GM03348 (cell line): ENCODE data around the gene TSPAN15.
A peak's percentile ranks its signal among the peaks of the same experiment; 100 is the strongest.
"Not testable (repeated sequence)": the region's sequence is repeated elsewhere in the genome, so short reads cannot be mapped to it uniquely, and the experiment has no call there.

Source experiments
- DNase-seq: peaks from one replicate; pipeline ENCODE4 v3.0.0; 2012; ENCODE audit warnings: low spot score

Gene TSPAN15

DNA sequence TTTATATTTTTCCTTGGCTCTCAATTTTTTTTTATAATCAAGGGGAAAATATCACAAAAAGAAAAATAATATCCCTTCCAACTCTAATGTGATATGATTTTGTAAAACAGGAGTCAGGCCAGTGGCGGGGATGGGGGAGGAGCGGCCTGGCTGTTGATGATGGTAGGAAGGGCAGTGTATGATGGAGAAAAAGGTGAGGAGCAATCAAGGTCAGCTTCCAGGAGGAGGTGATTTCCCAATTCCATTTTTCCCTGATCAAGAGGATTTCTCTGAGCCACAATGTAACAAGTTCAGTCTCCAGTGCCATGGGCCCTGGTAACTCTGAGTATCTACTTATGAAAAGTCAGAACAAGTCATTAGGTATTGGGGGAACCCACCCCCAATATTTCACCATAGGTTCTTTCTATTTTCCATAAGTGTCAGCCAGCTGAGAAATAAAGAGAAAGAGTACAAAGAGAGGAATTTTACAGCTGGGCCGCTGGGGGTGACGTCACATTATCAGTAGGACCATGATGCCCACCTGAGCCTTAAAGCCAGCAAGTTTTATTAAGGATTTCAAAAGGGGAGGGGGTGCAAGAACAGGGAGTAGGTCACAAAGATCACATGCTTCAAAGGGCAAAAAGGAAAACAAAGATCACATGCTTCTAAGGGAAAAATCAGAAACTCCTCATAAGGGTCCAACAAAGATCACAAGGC lies 37.0 kb downstream of the TSPAN15 start:
- DNase-seq = not testable (repeated sequence)

DNA sequence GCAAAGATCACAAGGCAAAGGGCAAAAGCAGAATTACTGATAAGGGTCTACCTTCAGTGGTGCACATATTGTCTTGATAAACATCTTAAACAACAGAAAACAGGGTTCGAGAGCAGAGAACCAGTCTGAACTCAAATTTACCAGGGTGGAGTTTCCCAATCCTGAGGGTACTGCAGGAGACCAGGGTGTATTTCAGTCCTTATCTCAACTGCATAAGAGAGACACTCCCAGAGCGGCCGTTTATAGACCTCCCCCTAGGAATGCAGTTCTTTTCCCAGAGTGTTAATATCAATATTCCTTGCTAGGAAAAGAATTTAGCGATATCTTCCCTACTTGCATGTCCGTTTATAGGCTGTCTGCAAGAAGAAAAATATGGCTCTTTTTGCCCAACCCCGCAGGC lies 37.6 kb downstream of the TSPAN15 start:
- not testable (repeated sequence) for DNase-seq

DNA sequence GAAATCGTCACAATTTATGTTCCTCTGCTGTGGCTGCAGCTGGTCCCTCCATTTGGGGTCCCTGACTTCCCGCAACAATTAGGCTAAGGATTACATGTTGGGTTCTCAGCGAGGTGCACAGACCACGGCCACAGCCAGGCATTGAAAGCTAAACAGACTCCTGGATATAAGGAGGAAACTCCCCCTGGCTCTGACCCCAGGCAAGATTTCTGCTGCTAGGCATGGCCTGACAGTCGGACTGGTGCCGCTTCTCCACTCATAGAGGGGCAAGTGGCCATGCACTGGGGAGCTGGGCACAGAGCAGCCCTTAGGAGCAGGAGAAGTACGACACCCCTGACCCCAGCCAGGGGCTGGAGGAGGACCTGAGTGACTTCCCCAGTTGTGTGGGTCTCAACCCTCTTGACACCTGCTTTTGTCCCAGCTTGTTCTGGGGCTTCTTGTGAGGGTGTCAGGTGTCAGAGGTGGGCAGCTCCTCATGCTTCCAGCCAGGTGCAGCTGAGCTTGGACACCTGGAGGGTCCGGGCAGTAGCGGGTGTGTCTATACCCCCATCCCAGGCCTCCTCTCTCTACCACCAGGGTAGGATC lies 38.3 kb downstream of the TSPAN15 start:
- no peak for DNase-seq

DNA sequence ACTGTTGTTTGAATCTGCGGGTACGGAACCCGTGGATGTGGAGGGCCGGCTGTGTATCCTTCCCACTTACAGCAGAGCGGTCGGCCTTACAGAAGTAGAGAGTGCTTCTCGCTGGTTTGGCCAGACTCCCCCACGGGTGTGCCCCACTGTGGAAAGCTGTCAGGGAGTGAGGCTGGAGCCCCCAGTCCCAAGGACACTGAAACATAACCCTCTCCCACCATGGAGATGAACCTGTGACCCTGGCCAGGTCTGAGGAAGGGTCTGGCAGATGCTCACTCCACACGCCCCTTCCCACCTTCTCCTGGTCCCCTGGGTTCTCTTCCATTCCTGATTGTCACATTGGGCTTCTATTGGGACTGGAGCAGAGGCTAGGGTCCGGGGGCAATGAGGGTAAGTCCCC lies 39.6 kb downstream of the TSPAN15 start:
- no peak for DNase-seq

DNA sequence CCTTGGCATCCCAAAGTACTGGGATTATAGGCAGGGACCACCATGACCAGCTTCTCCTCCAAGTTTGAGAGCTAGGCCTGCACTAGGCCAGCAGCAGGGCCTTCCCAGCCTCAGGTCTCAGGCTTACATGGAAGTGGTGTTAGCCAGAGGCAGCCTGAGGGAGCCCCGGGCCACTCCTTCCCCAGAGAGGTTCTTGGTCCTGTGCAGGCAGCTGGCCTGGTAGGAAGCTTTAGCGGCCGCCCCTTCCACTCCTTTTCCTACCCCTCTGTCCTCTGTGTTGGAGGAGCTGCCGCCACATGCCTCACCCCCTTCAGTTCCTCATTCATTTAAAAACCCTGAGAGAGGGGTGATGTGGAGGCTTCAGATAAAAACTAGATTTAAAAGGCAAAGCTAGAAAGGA lies 40.3 kb downstream of the TSPAN15 start:
- DNase-seq = no peak

DNA sequence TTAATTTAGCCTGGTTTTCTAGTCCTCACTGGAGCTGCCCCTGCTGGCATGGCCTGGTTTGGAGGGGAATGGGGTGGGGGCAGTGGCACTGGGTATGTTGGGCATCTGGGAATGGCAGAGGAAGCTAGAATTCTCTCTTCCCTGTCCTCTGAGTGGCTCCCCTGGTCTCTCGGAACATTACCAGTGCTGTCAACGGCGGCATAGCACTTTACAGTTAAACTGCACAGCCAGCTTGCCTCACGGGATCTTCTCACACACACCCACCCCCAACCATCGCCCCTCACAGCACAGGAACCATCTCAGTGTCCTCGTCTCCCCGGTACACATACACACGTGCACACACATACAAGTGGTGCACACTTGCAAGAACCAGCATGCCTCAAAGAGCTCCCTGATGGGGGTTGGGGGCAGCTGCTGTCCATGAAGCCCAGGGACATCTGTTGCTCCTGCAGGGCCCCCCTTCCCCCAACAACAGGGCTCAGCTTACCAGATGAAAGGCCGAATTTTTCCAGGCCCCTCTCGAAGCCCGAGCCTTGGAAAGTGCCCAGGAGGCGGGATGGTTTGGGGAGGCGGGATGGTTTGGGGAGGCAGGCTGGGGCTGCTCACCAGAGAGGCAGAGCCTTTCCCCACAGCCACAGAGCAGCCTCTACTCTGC lies 41.0 kb downstream of the TSPAN15 start:
- no peak for DNase-seq

DNA sequence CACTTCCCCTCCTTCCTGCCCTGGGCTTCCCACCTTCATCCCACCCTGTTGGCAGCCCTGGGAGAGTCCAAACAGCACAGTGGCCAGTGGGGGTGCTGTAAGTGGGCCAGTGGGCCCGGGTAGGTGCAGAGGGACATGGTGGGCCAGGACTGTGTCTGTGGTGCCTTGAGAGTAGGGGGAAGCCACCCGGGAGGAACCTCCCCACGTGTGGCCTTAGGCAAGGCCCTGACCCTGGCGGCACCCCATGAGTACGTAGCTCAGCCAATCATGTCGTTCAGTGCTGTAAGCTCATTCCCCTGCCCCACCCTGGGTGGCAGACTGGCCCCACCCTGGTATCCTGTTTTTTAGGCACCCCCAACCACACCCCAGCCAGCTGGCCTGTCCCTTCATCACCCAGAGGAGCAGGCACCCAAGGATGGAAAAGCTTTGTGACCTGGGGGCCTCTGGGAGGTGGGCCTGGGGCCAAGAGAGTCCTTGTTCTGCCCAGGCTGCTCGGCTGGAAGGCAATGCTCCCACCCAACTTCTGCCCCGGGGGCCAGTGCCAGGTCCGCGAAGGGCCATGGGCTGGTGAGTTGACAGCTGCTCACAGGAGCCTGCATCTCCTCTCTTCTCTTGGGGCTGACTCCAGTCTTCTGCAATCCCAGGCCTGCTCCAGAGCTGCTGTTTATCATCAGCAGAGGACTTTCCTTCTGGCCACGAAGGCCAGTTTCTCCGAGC lies 41.6 kb downstream of the TSPAN15 start:
- DNase-seq = no peak

DNA sequence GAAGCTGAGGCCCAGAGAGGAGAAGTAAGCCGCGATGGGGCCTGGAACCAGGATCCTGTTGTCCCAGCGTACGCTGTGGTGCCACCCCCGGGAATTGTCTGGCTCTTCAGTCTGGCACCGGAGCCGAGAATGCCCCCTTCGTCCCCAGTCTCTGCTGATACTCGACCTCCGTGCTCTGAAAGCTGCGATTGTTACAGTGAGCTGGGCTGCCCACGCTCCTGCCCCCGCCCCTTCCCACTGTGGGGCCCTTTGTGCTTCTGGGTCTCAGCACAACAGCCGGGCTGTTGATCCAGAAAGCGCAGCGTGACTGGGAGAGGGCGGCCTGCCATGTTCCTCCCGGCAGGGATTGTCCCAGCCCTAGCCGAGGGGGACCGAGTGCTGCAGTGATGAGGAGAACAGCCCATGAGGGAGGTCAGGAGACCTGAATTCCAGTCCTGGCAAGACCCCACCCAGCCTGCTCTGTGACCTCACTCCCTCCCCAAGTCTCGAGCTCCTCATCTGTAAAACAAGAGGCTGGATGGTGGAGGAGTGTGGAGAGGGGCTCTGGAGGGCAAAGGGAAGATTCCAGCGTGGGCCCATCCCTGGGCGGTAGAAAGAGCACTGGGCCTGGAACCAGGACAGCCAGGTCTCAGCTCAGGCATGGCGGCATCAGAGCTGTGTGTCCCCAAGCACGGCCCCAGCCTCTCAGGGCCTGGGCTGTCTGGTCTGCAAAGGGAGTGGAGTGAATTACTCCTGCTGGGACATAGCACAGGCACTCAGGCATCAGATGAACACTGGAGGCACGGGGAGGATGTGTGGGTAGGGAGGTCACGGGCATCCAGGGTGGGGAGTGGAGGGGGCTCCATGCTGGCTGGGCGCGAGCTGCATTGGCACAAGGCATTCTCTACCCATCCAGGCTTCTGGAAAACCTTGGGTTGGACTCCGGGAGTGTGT lies 43.6 kb downstream of the TSPAN15 start:
- no peak for DNase-seq

DNA sequence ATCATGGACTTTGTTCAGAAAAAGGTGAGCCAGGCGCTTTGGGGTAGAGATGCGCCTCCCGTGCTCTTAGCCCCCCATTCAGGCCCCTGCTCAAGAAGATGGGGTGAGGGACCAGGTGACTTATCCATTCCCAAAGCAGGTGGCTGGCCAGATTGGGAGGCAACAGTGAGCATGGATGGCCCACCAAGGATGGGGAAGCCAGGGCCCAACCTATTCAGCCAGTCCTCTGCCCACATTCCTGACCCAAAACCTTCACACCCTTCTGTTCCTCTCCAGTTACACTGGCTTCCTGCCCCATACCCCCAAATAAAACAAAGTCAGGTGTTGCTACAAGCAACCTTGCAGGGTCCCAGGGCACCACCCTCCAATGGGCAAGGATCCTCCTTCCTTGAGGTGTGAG lies 44.4 kb downstream of the TSPAN15 start:
- DNase-seq = no peak

DNA sequence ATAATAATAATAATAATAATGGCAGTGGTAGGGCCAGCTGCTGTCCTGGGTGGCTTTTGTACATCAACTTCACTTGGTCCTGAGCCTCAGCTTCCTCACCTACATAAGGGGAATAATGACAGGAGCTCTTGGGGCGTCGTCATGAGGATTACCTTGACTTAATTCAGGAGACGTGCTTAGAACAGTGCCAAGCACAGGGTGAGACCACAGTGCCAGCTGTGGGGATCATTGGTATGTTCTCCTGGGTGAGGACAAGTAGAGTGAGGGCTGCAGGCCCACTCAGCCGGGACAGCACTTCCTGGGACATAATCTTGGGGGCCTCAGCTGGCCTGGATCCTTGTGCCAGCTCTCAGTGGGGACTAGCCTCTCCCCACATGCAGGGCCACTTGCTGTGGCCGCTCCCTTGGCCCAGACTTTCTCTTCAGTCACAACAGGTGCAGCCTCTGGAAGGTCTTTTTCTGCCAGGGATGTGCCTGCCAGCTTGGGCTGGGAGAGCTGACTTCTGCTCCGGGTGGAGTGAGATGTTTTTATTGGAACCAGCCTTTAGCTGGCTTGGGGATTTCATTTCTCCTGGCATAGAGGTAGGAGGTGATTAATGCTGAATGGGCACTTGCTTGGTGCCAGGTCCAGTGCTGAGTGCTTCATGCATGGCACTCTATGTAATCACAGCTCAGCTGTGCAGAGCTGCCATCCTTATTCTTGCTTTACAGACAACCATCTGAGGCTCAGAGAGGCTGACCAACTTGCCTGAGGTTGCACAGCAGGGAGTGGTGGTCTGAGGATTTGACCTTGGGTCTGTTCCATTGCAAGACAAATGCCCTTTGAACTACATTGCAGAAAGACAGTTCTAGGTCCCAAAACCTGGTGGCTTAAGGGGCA lies 45.3 kb downstream of the TSPAN15 start:
- no peak for DNase-seq

DNA sequence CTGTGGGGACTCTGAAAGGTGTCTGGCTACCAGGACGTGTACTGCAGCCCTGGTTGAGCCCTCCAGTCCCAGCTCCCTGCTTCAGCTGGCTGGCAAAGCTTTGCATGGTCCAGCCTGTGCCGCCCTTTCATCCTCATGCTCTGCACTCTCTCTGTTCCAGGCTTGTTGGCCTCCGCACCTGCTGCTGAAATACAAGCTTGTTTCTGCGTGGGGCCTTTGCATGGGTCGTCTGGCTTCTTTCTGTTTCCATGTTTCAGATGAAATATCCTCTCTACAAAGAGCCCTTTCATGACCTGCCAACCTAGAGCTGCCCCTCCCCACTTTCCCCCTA lies 45.9 kb downstream of the TSPAN15 start:
- no peak for DNase-seq

DNA sequence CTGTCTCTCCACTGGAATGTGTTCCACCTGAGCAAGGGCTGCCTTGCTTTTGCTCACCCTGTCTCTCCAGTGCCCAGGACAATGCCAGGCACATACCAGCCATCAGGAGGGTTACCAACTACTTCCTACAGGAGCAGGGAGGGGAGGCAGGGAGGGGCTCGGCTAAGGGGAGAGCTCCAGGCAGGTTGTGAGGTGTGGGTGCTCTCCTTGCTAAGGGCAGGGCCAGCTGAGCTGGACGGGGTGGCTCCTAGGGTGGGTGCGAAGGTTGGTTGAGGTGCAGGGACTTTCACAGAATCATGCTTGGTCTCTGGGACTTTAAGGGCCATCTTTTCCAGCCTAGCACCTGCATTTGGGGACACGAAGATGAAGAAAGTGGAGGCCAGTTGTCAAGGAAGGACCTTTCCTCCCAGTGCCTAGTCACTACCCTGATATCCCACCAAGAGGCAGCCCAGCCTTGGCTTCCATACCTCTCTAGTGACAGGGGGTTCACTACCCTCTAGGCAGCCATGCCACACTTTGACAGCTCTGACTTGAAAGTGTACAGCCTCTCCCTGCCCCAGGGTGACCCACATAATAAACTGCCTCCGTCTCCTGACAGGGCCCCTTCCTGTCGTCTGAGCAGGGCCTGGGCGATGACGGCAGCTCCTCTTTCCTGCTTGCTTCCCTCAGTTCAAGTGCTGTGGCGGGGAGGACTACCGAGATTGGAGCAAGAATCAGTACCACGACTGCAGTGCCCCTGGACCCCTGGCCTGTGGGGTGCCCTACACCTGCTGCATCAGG lies 46.5 kb downstream of the TSPAN15 start:
- no peak for DNase-seq

DNA sequence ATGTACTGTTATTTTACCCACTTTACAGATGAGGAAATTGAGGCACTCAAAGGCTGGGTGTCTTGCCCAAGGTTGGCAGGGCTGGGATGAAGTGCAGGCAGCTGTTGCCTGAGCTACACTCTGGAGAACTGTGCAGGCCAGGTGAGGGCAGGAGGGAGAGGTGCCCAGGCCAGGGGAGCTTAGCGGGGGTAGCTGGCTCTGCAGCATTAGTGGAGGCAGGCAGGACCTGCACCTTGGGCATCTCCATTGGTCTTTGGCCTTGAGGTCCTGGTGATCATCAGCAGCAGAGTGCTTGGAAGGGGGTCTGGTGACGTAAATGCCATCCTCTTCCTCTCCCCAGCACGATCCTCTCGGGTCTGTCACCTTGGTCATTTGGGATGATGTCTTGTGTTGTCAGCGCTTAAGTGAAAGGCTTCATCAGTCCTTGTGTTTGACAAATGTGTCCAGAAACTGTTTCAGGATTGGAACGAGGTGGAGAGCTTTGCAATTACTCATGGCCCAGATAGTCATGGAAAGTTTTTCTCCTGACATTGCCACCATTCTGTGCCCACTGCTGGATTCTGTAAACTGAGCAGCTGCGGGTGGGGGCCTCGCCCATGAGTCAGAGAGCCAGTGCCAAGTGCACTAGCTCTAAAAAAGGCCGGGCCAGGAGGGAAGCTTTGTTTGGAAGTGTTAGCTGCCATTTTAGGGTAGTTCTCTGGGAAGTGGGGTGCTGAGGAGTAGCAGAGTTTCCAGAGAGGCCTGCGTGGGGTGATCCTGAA lies 47.6 kb downstream of the TSPAN15 start:
- peak; percentile 39 for DNase-seq

DNA sequence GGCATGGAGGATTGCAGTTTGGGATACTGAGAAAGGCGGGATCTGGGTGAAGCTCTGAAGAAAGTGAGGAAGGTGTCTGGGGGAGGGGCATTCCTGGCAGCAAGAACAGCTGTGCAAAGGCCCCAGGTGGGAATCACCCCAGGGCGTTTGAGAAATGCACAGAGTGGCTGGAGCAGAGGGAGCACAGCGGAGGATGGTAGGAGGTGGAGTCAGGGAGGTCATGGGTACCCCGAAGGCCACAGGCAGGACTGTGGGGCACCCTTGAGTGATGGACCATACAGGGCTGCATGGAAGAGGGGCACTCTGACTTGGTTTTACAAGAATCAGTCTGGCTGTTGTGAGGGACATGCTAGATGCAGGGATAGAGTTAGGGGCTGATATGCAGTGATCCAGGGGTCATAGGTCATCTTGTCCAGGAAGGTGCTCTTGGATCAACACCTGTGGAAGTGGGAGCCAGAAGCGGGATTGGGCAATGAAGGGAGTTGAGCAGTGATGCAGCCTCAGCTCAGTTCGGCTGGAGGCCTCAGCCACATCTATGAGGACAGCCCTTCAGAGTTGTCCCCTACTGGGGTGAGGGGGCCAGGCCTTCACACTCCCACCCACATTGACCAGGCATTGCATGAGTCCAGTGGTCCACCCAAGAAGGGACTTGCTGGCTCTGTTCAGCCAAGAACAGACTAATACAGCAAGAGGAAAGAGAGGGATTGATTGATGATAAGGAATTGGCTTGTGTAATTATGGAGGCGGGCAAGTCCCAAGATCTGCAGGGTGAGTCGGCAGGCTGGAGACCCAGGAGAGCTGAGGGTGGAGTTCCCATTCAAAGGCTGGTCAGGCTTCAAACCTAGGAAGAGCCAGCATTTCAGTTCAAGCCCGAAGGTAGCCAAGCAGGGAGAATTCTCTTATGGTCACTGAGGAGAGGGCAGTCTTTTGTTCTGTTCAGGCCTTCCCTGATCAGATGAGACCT lies 48.7 kb downstream of the TSPAN15 start:
- DNase-seq = no peak

DNA sequence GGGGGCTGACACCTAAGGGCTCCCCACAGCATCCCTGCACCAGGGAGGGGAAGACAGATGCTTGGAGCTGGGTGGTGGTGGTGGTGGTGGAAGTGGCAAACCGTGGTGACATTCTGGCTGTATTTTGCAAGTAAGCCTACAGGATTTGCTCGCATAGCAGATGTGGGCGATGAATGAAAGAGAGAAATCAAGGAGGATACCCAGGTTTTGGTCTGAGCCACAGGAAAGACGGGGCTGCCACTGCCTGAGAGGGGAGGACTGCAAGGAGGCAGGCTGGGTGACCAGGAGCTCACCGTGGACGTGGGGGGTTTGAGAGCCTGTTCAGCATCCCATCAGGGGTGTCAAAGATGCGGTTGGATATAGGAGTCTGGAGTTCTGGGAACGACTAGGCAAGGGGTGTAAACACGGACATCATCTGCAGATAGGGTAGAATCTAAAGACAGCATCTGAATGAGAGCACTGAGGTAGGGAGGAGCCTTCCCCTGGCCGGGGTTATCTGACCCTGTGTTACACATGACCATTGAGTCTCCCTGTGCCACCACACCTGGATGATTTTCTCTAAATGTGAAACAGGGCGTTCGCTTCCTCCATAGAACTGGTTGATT lies 49.7 kb downstream of the TSPAN15 start:
- no peak for DNase-seq

DNA sequence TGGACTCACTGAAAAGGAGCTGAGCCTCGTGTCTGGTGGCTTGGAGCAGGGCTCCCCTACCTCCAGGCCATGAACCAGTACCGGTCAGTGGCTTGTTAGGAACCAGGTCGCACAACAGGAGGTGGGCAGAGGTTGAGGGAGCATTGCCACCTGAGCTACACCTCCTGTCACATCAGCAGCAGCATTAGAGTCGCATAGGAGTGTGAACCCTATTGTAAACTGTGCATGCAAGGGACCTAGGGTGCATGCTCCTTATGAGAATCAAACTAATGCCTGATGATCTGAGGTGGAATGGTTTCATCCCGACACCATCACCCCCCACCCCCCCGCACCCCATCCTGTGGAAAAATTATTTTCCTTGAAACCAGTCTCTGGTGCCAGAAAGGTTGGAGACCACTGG lies 50.4 kb downstream of the TSPAN15 start:
- no peak for DNase-seq

DNA sequence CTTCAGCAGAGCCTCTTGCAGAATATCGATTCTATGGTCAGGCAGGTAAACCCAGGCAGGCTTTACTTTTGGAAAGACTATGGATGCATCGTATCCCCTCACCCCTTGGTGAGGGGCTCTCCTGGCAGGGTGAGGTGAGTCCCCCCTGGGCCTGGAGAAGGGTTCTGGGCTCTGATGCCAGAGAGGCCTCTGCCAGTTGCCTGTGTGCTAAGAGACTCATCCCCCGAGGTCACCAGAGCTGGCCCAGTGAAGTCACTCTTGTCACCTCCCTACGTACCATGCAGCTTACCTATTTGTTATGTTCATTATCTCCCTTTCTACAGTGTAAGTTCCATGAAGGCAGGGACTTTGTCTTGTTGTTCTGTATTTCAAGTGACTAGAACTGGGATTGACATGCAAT lies 51.3 kb downstream of the TSPAN15 start:
- no peak for DNase-seq
